HG03060 (cell line): ENCODE data around the gene RBM33.

ENCODE experiments used
- ATAC-seq: cut with Tn5 transposase; IDR thresholded peaks from one replicate; pipeline ENCODE4 v1.9.1; 2021; ENCODE audit warnings: low read depth, moderate number of reproducible peaks; ENCODE audit not compliant: unreplicated experiment

RBM33 gene

DNA sequence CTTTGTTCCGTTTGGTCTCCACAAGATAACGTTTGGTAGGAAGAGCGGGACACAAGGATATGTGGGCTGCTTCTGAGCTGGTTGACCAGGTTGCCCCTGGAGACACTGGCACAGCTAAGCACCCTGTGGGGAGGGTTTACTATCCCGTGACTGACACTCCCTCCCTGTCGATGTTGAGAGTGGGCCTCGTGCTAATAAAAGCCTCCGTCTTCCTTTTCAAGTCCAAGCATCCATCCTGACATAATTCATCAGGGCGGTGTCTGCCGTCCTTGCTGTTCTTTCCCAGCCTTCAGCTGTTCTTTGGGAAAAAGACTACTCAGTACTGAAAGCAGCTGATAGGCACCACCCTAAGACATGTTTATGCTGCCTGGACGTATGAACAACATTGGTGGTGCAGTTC lies 118.2 kb downstream of the RBM33 start:
- no peak for ATAC-seq

DNA sequence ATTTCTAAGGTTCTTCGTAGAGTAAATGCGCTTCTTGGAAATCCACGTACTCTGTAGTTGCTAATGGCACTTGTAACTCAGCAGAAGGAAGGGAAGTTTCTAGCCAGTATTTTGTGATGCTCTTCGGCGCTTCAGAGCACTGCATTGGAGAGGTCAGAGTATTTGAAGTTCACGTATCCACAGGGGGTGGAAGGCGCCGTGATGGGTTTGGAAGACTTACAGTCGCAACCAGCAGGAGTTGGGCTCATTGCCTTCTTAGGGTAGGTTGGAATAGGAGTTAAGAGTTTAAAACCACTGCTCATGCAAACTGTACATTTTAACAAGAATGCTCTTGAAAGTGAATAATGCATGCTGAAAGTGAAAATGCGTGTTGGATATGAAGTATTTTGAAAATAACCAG lies 118.7 kb downstream of the RBM33 start:
- no peak for ATAC-seq

- no peak for ATAC-seq
Measured at GRCh38 chr7:155763691-155764437, 119.4 kb downstream of the RBM33 start.

DNA sequence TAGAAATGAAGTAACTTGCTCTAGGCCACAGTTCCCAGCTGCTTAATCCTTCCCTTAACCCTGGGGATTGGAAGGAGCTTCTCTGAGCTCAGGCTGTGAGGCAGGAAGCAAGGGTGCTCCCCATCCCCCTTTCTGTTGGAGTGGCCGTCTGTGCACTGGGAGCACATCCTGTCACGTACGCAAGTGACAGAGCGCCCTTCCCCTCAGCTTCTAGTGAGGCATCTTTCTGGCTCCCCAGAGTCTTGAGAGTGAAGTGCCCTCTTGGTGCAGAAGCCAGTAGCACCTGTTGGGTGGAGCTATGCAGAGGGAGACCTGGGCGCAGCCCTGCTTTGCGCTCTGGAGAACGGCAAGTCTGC lies 120.0 kb downstream of the RBM33 start:
- ATAC-seq, result no peak

- no peak for ATAC-seq
Measured at GRCh38 chr7:155765458-155765857, 121.0 kb downstream of the RBM33 start.

DNA sequence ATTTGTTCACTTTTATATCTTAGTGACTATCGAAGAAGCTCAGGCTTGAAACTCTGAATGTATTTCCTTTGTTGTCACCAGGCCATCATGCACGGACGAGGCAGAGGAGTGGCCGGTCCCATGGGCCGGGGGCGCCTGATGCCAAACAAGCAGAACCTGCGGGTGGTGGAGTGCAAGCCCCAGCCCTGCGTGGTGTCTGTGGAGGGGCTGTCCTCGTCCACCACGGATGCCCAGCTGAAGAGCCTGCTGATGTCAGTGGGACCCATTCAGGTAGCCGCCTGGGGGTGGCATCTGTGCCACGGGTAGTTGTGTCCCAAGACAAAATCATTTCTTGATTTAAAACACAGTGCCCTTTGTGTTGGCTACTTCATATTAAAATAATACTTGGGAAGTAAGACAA lies 121.9 kb downstream of the RBM33 start:
- no peak for ATAC-seq

DNA sequence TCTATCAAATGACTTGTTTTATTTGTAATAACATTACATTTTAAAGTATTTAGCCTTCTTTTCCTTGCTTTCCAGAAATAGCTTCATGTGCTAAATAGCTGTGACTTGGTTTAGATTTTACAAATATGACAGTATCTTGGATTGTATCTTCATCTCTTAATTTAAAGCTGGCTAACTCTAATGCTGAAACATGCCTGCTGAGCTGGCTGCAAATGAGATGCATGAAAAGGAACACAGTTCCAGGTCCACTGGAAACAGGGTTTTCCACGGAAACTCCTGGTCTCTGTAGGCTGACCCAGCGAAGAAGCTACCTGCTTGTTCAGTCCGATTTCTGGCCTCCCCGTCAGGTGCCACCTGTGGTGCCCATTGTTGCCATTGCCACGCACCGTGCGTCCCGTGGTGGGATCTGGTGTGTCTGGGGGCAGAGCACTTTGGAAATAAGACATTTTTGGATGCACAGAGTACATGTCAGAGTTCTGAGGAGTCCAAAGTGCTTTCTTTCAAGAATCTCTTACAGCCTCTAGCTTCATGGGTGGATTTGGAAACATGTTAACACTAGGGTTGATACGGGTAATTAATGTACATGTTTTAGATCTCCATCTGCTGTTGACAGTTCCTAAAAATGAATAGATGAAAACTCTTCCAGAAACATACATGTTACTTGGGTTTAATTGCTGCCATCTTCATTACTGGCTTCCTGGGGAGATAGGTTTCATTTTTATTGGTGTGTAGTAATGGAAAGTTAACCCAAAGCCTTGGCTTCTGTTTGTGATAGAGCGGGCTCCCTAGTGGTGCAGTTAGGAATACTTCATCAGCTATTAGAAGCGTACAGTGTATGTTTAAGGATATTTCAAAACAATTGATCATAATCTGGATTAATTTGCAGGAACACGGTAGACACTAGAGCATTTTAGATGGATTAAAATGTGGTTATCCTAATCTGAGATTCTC lies 122.8 kb downstream of the RBM33 start:
- no peak for ATAC-seq

DNA sequence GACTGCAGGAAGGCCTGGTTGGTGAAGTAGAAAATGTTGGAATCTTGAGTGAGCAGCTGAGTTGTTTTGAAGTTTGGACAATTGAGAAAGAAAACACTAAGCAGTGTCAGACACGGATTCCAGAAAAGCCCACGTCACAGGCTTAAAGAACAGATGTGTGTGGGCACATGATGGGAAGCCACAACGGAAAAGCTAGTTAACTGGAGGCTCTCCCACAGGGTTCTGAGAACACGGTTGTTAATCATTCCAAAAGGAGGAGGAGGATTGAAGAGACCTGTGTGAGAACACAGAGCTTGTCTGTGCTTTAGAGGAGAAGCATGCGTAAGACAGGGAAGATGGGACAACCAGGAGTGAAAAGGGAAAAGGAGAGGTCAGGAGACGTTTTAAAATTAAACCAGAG lies 125.2 kb downstream of the RBM33 start:
- ATAC-seq, result no peak

- no peak for ATAC-seq
Measured at GRCh38 chr7:155770241-155770640, 125.8 kb downstream of the RBM33 start.

DNA sequence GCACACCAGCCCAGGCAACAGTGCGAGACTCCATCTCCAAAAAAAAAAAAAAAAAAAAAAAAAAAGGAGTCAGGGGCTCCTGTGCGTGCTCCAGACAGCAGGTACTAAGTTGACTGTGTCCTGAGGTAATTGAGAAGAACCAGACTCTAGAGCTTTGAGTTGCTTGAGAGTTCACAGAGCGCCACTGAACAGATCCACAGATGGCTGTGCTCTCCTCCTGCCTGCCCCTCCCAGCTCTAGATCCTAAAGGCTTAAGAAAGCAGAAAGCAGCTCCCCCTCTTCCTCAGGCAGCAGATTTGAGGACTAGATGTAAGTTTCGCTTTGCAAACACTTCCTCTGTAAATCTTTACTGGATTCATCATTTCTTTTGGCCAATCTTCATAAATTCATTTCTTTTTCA lies 129.1 kb downstream of the RBM33 start:
- ATAC-seq, result no peak

- no peak for ATAC-seq
Measured at GRCh38 chr7:155774947-155775346, 130.5 kb downstream of the RBM33 start.

DNA sequence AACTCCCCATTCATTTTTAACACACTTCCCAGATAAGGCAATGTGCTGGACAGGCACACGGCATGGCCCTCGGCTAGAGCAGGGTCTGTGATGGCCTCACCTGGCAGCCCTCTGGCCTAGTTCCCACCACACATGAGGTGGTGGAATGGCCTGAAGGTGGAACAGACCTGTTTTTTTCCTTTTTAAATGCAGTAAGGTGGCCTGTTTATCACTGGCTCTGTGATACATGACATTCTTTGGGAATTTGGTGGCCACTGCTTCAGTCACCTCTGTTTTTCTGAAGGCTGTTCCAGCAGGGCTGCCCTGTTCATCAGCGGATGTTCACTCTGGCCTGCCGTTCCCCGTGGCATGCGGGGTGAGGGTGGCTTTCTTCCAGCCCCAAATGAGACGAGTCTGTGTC lies 131.2 kb downstream of the RBM33 start:
- no peak for ATAC-seq

DNA sequence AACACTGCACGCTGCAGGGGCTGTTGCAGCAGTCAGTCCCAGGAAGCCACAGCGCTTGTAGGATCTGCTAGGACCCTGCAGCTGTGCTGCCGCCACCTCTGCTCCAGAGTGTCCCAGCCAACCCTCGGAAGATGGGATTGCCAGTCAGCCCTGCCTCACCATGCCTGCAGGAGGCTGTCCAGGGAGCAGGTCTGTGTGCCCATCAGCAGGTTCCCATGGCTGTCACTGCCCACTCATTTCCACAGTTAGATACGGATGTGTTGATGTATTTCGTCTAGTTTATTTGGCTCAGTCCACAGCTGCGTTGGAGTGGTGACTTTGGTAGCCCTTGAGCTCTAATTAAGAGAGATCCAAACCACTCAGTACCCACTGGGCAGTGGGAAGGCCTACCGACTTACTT lies 132.1 kb downstream of the RBM33 start:
- no peak for ATAC-seq

GRCh38 chr7:155778349-155778748 lies 133.9 kb downstream of the RBM33 start:
- no peak for ATAC-seq

GRCh38 chr7:155780884-155781283 lies 136.4 kb downstream of the RBM33 start:
- no peak for ATAC-seq

GRCh38 chr7:155781433-155781832 lies 137.0 kb downstream of the RBM33 start:
- no peak for ATAC-seq

- no peak for ATAC-seq
Measured at GRCh38 chr7:155782466-155782865, 138.0 kb downstream of the RBM33 start.

GRCh38 chr7:155785536-155785935 lies 141.1 kb downstream of the RBM33 start:
- ATAC-seq, result no peak

GRCh38 chr7:155786491-155786890 lies 142.0 kb downstream of the RBM33 start:
- no peak for ATAC-seq

- ATAC-seq, result no peak
Measured at GRCh38 chr7:155787171-155787851, 142.8 kb downstream of the RBM33 start.

- no peak for ATAC-seq
Measured at GRCh38 chr7:155788616-155789000, 144.1 kb downstream of the RBM33 start.
